HCT116 (cell line): ENCODE measurements around the gene FXYD1. TPM values are rescaled to one million over a fixed set of nuclear protein-coding genes. Genes with fewer than 3 reads are reported as not detected.
A peak's percentile ranks its signal among the peaks of the same experiment; 100 is the strongest.

Experiments
- ATAC-seq: fragments of 200-7000 bp; cut with Tn5 transposase; 2 replicates; pipeline ENCODE4 v1.9.1; 2020; ENCODE audit warnings: mild to moderate bottlenecking, moderate library complexity
- BruUV-seq: library from RNA; stranded (reverse); fragments of 400-500 nt; replicated peaks from 2 replicates; lab custom pipeline; 2021; lab: Mats Ljungman, UMichigan
- CTCF ChIA-PET: fragments of 300-600 bp; sonication (Branson Sonifier 250); formaldehyde crosslinking; loops from one replicate; lab custom pipeline; 2021; ENCODE audit warnings: antibody characterized with exemption; lab: Charles Lee
- POLR2A ChIA-PET: fragments of 300-600, 350-600 bp; sonication (Branson Sonifier 250); formaldehyde crosslinking; loops from one replicate; lab custom pipeline; 2021; ENCODE audit warnings: antibody characterized with exemption; lab: Charles Lee
- RAD21 ChIA-PET, 2 experiments: fragments of 300-600 bp; sonication (Branson Sonifier 250); formaldehyde crosslinking; loops; one replicate each; lab custom pipeline; 2023; ENCODE audit warnings: low total read pairs in 2 of 2; ENCODE audit not compliant: uncharacterized antibody in 2 of 2, unreplicated experiment in 2 of 2, low non-redundant PET in 1 of 2; lab: Charles Lee
- DNase-seq: peaks from one replicate; pipeline ENCODE4 v3.0.0-alpha.2; 2010; ENCODE audit warnings: low read depth, low spot score
- H2AFZ ChIP-seq: fragments of 200-600 bp; shearing (Covaris generic), sonication (generic); 2 replicates; pipeline ENCODE4 v1.6.1; 2017; ENCODE audit warnings: low read depth, mixed run types, mixed read lengths, antibody characterized with exemption, low read length; ENCODE audit not compliant: poor library complexity, severe bottlenecking
- H3K27ac ChIP-seq: 2 replicates; pipeline ENCODE4 v1.5.1; 2012; ENCODE audit warnings: low read depth, low read length
- H3K27me3 ChIP-seq: fragments of 200-600 bp; sonication (generic); 2 replicates; pipeline ENCODE4 v1.6.1; 2016; ENCODE audit warnings: mixed run types, low read length, mixed read lengths; ENCODE audit not compliant: insufficient read depth
- H3K36me3 ChIP-seq, 2 experiments: fragments of 200-500 bp in 1 of 2; fragments of 200-600 bp in 1 of 2; sonication (Bioruptor generic) in 1 of 2; sonication (generic) in 1 of 2; 2 replicates each; pipeline versions ENCODE4 v1.5.1 to v1.6.1; 2014 to 2016; ENCODE audit warnings: low read length in 2 of 2, inconsistent platforms in 1 of 2, mixed read lengths in 1 of 2, mixed run types in 1 of 2; ENCODE audit not compliant: insufficient read depth in 2 of 2, control insufficient read depth in 1 of 2
- H3K4me1 ChIP-seq, 2 experiments: fragments of 200-600 bp in 1 of 2; sonication (generic) in 1 of 2; 2 replicates each; pipeline versions ENCODE4 v1.5.1 to v1.6.1; 2012 to 2017; ENCODE audit warnings: low read length in 2 of 2, inconsistent platforms in 1 of 2, mild to moderate bottlenecking in 1 of 2, mixed read lengths in 1 of 2, mixed run types in 1 of 2, moderate library complexity in 1 of 2; ENCODE audit not compliant: insufficient read depth in 2 of 2, control insufficient read depth in 1 of 2
- H3K4me2 ChIP-seq: fragments of 200-600 bp; sonication (generic); 2 replicates; pipeline ENCODE4 v1.6.1; 2017; ENCODE audit warnings: mixed run types, low read length, mixed read lengths
- H3K4me3 ChIP-seq, 2 experiments: fragments of 200-600 bp in 1 of 2; sonication (generic) in 1 of 2; replicated peaks in 1 of 2; 2 replicates each; pipeline ENCODE4 v1.5.1; 2011 to 2016; ENCODE audit warnings: low read length in 2 of 2, control low read depth in 1 of 2, low read depth in 1 of 2, mild to moderate bottlenecking in 1 of 2, mixed read lengths in 1 of 2, mixed run types in 1 of 2
- H3K79me2 ChIP-seq: fragments of 200-600 bp; sonication (generic); 2 replicates; pipeline ENCODE4 v1.6.1; 2017; ENCODE audit warnings: mild to moderate bottlenecking, mixed run types, low read length, moderate library complexity, mixed read lengths; ENCODE audit not compliant: insufficient read depth
- H3K9ac ChIP-seq: fragments of 200-600 bp; sonication (generic); 2 replicates; pipeline ENCODE4 v1.6.1; 2016; ENCODE audit warnings: low read length, mixed read lengths
- H3K9me2 ChIP-seq: fragments of 200-600 bp; sonication (generic), shearing (Covaris generic); 2 replicates; pipeline ENCODE4 v1.6.1; 2017; ENCODE audit warnings: mixed run types, mild to moderate bottlenecking, moderate library complexity; ENCODE audit not compliant: insufficient read depth
- H3K9me3 ChIP-seq, 2 experiments: fragments of 200-500 bp in 1 of 2; fragments of 200-600 bp in 1 of 2; sonication (Bioruptor generic) in 1 of 2; sonication (generic) in 1 of 2; 2 replicates each; pipeline ENCODE4 v1.6.1; 2014 to 2017; ENCODE audit warnings: low read length in 2 of 2, mixed read lengths in 2 of 2, inconsistent platforms in 1 of 2, low read depth in 1 of 2, mild to moderate bottlenecking in 1 of 2, mixed run types in 1 of 2, moderate library complexity in 1 of 2; ENCODE audit not compliant: control insufficient read depth in 1 of 2, insufficient read depth in 1 of 2
- H4K20me1 ChIP-seq: fragments of 200-600 bp; sonication (generic), shearing (Covaris generic); 2 replicates; pipeline ENCODE4 v1.6.1; 2017; ENCODE audit warnings: mixed run types, mild to moderate bottlenecking, moderate library complexity; ENCODE audit not compliant: insufficient read depth
- CTCF ChIP-seq, 3 experiments: fragments of 200-600 bp in 1 of 3; sonication (generic) in 1 of 3; IDR thresholded peaks in 2 of 3; conservative IDR thresholded peaks in 1 of 3; 2 replicates each; pipeline ENCODE4 v1.5.1; 2012 to 2017; ENCODE audit warnings: low read depth in 2 of 3, low read length in 2 of 3, antibody characterized with exemption in 1 of 3, borderline replicate concordance in 1 of 3, control low read depth in 1 of 3, mild to moderate bottlenecking in 1 of 3, mixed read lengths in 1 of 3, mixed run types in 1 of 3, moderate library complexity in 1 of 3; ENCODE audit not compliant: insufficient read depth in 1 of 3
- EZH2 ChIP-seq: fragments of 200-600 bp; sonication (generic); IDR thresholded peaks from 2 replicates; pipeline ENCODE4 v1.6.1; 2017; ENCODE audit warnings: antibody characterized with exemption, mixed run types
- FOSL1 ChIP-seq: IDR thresholded peaks from 2 replicates; pipeline ENCODE4 v1.6.1; 2012; ENCODE audit warnings: low read depth
- MAX ChIP-seq: IDR thresholded peaks from 2 replicates; pipeline ENCODE4 v1.6.1; 2012
- POLR2A ChIP-seq: IDR thresholded peaks from 2 replicates; pipeline ENCODE4 v1.7.0; 2011; ENCODE audit warnings: borderline replicate concordance; ENCODE audit not compliant: insufficient read depth, insufficient read length; ENCODE audit errors: extremely low read depth
- POLR2AphosphoS5 ChIP-seq: IDR thresholded peaks from 2 replicates; pipeline ENCODE4 v1.6.1; 2011; ENCODE audit warnings: mild to moderate bottlenecking, low read depth, low read length, moderate library complexity
- RAD21 ChIP-seq: IDR thresholded peaks from 2 replicates; pipeline ENCODE4 v1.6.1; 2012; ENCODE audit warnings: low read depth, mild to moderate bottlenecking
- TCF7L2 ChIP-seq: IDR thresholded peaks from 2 replicates; pipeline ENCODE4 v1.7.0; 2011; ENCODE audit warnings: borderline replicate concordance, inconsistent platforms; ENCODE audit not compliant: insufficient read depth, insufficient read length; ENCODE audit errors: extremely low read depth
- ZBTB33 ChIP-seq: IDR thresholded peaks from 2 replicates; pipeline ENCODE4 v1.6.1; 2011; ENCODE audit warnings: mild to moderate bottlenecking, low read length, moderate library complexity; ENCODE audit not compliant: insufficient replicate concordance; ENCODE audit errors: extremely low read depth
- ZFX ChIP-seq: fragments of 450-650 bp; IDR thresholded peaks from 2 replicates; pipeline ENCODE4 v1.6.1; 2017
- ZNF274 ChIP-seq: fragments of 200-500 bp; sonication (Bioruptor generic); IDR thresholded peaks from 2 replicates; pipeline ENCODE4 v1.6.1; 2014; ENCODE audit warnings: mild to moderate bottlenecking, low read depth, low read length, inconsistent platforms
- intact Hi-C: fragments of 100-400 bp; cut with micrococcal nuclease; formaldehyde crosslinking; loops from 2 replicates; pipeline ENCODE4 v1.10.0; 2022
- total RNA-seq: library from RNA; stranded (reverse); gene quantifications from one replicate; pipeline ENCODE4 v1.2.1, GENCODE V29; 2021; ENCODE audit not compliant: unreplicated experiment

FXYD1 gene
- total RNA-seq, 1 experiment from 2014 or later = 7.8 TPM

GRCh38 chr19:35142606-35143230 is 4.1 kb downstream of the FXYD1 start:
- Histone ChIP-seq H3K4me2 (peak overlapping the region; percentile 95), H3K4me3 (peak overlapping the region; percentile 49 to 66), H3K36me3 (no peaks in the 10 kb centered on the region), H3K9me3 (no peaks in the 10 kb centered on the region), H3K9ac (peak overlapping the region; percentile 46), H3K79me2 (no peaks in the 10 kb centered on the region), H3K27ac (peak overlapping the region; percentile 3; the same call in 1 of the 2 replicates), H3K4me1 (peaks cover 22 to 35% of the 10 kb centered on the region in 2 experiments), H3K9me2 (no peaks in the 10 kb centered on the region), H3K27me3 (no peaks in the 10 kb centered on the region), H2AFZ (no peak overlapping the region), H4K20me1 (no peaks in the 10 kb centered on the region)
- BruUV-seq = no TSS peak
- POLR2A ChIA-PET = interaction anchor here (1.3 kb wide), 1 partner anchor 36 kb away, joined by 3 read pairs; no protein-coding TSS in a partner anchor
- no peak for DNase-seq
- intact Hi-C loops = no loop called here
- TF ChIP-seq POLR2A (no peak), RAD21 (peak; percentile 56), CTCF (IDR thresholded peaks at IDR 0.05 in 2 of 3, conservative IDR thresholded peaks at IDR 0.05 in 1 of 3; ENCODE audit: borderline replicate concordance in 1 of 3, insufficient read depth in 1 of 3, low read depth in 2 of 3, low read length in 2 of 3) (peak; percentile 26 to 60 (median 32); a peak in 3 of 6 replicates)
- RAD21 ChIA-PET = interaction anchor here (1.0 to 2.3 kb wide), 3 partner anchors 21 to 76 kb away, joined by 6 to 25 read pairs (median 24); no protein-coding TSS in a partner anchor
- peak; percentile 39 for ATAC-seq
- CTCF ChIA-PET = interaction anchor here (0.6 to 2.7 kb wide), 14 partner anchors 9 to 788 kb away, joined by 3 to 46 read pairs (median 6); partner anchors contain the start of gene FXYD5

- DNase-seq (no peak), ATAC-seq (no peak)
- Histone ChIP-seq H3K9me2 (no peaks in the 10 kb centered on the region), H3K9ac (peak within 1 kb of the TSS; percentile 46), H3K27ac (peak within 1 kb of the TSS; percentile 3; the same call in 1 of the 2 replicates), H3K36me3 (no peaks in the 10 kb centered on the region), H2AFZ (no peak within 1 kb of the TSS), H3K4me1 (peaks cover 22 to 35% of the 10 kb centered on the region in 2 experiments), H3K27me3 (no peaks in the 10 kb centered on the region), H3K9me3 (no peaks in the 10 kb centered on the region), H4K20me1 (no peaks in the 10 kb centered on the region), H3K4me2 (peak within 1 kb of the TSS; percentile 95), H3K4me3 (peak within 1 kb of the TSS; percentile 49 to 66), H3K79me2 (no peaks in the 10 kb centered on the region)
- intact Hi-C loops = no loop called here
- POLR2A ChIA-PET = interaction anchor here (1.3 kb wide), 1 partner anchor 36 kb away, joined by 3 read pairs; no protein-coding TSS in a partner anchor
- CTCF ChIA-PET = interaction anchor here (0.6 to 2.7 kb wide), 3 partner anchors 9 to 788 kb away, joined by 3 to 10 read pairs (median 7); no protein-coding TSS in a partner anchor
- BruUV-seq = no TSS peak
- TF ChIP-seq TCF7L2 (no peak), ZBTB33 (no peak), ZFX (no peak), ZNF274 (no peak), EZH2 (no peak), MAX (no peak), POLR2AphosphoS5 (no peak), FOSL1 (no peak)
- RAD21 ChIA-PET = no interaction called here
Observed at GRCh38 chr19:35143231-35143715, 4.6 kb downstream of the FXYD1 start, which contains the start of gene FXYD7. Gene FXYD7, plus strand, starts transcription at chr19:35143255. Its CDS starts 79 bp downstream, at chr19:35143334.
